Upper lobe of right lung (tissue), 1 donor: Measurements from ENCODE around the gene GRIN3B. TPM values are rescaled to one million over a fixed set of nuclear protein-coding genes. Genes with fewer than 3 reads are reported as not detected.

Experiments
- ATAC-seq: fragments of 200-7000 bp; cut with Tn5 transposase; one replicate; pipeline ENCODE4 v1.9.1; 2020; ENCODE audit warnings: mild to moderate bottlenecking, moderate library complexity
- DNase-seq: peaks from one replicate; pipeline ENCODE4 v3.0.0-alpha.2; 2020
- H3K27ac ChIP-seq: fragments of 200-600 bp; one replicate; pipeline ENCODE4 v1.8.0; 2022
- H3K27me3 ChIP-seq: fragments of 200-600 bp; one replicate; pipeline ENCODE4 v1.8.0; 2022; ENCODE audit warnings: mild to moderate bottlenecking
- H3K36me3 ChIP-seq: fragments of 200-600 bp; one replicate; pipeline ENCODE4 v1.8.0; 2022
- H3K4me1 ChIP-seq: fragments of 200-600 bp; one replicate; pipeline ENCODE4 v1.8.0; 2022
- H3K4me3 ChIP-seq: fragments of 200-600 bp; one replicate; pipeline ENCODE4 v1.8.0; 2022; ENCODE audit warnings: mild to moderate bottlenecking
- H3K9me3 ChIP-seq: fragments of 200-600 bp; one replicate; pipeline ENCODE4 v1.8.0; 2022
- CTCF ChIP-seq: fragments of 200-600 bp; IDR thresholded peaks from one replicate; pipeline ENCODE4 v1.8.0; 2022; ENCODE audit warnings: antibody characterized with exemption
- intact Hi-C: fragments of 100-400 bp; cut with DNase I; formaldehyde crosslinking; loops from one replicate; pipeline ENCODE4 v1.11.0; 2022
- total RNA-seq: library from RNA; stranded (reverse); fragmentation: NEBNext Ultra II Directional; extraction: Animal tissue kit (Norgen Biotek cat#: 25700); gene quantifications from one replicate; pipeline ENCODE4 v1.2.1, GENCODE V29; 2021
- donor health status: DM: no; HTN: yes; CAD: no; lungs with severe emphysema.

The GRIN3B gene
- total RNA-seq, 1 donor from 2014 or later: not detected

- intact Hi-C loops: no loop called here
- Histone ChIP-seq H3K27ac (no peak overlapping the region), H3K27me3 (peaks cover 13% of the 10 kb centered on the region), H3K9me3 (no peaks in the 10 kb centered on the region), H3K4me3 (no peak overlapping the region), H3K4me1 (peaks cover 8% of the 10 kb centered on the region), H3K36me3 (peaks cover 27% of the 10 kb centered on the region)
- peak; percentile 53 for ATAC-seq
- TF ChIP-seq CTCF: no peak
- DNase-seq: no peak
Observed at GRCh38 chr19:991174-991931, 8.9 kb upstream of the GRIN3B start.

GRCh38 chr19:991932-992669 is 8.1 kb upstream of the GRIN3B start:
- H3K9me3 ChIP-seq: no peaks in the 10 kb centered on the region
- H3K27ac ChIP-seq: no peak overlapping the region
- intact Hi-C loops: no loop called here
- no peak overlapping the region for H3K4me3 ChIP-seq
- H3K27me3 ChIP-seq: peaks cover 19% of the 10 kb centered on the region
- no peak for TF ChIP-seq CTCF
- no peak for DNase-seq
- ATAC-seq: no peak
- H3K36me3 ChIP-seq: peaks cover 23% of the 10 kb centered on the region
- H3K4me1 ChIP-seq: peaks cover 13% of the 10 kb centered on the region

- TF ChIP-seq CTCF: no peak
- Histone ChIP-seq H3K9me3 (no peaks in the 10 kb centered on the region), H3K27ac (no peak overlapping the region), H3K27me3 (peaks cover 25% of the 10 kb centered on the region), H3K4me1 (peaks cover 13% of the 10 kb centered on the region), H3K4me3 (no peak overlapping the region), H3K36me3 (peaks cover 22% of the 10 kb centered on the region)
- intact Hi-C loops: no loop called here
- no peak for ATAC-seq
- no peak for DNase-seq
Observed at GRCh38 chr19:992670-993055, 7.6 kb upstream of the GRIN3B start.

GRCh38 chr19:993361-993830 is 6.8 kb upstream of the GRIN3B start:
- ATAC-seq: no peak
- intact Hi-C loops: no loop called here
- H3K27ac ChIP-seq: no peak overlapping the region

GRCh38 chr19:993831-994393 is 6.3 kb upstream of the GRIN3B start:
- no peak for TF ChIP-seq CTCF
- Histone ChIP-seq H3K4me1 (peaks cover 13% of the 10 kb centered on the region), H3K27ac (no peak overlapping the region), H3K9me3 (no peaks in the 10 kb centered on the region), H3K27me3 (peaks cover 35% of the 10 kb centered on the region), H3K4me3 (no peak overlapping the region), H3K36me3 (peaks cover 22% of the 10 kb centered on the region)
- DNase-seq: peak; percentile 64
- intact Hi-C loops: no loop called here
- ATAC-seq: no peak

More at GRCh38 chr19:993361-993830, 6.8 kb upstream of the GRIN3B start:
- no peak for TF ChIP-seq CTCF
- Histone ChIP-seq H3K4me1 (peaks cover 13% of the 10 kb centered on the region), H3K4me3 (no peak overlapping the region), H3K36me3 (peaks cover 22% of the 10 kb centered on the region), H3K27me3 (peaks cover 32% of the 10 kb centered on the region), H3K9me3 (no peaks in the 10 kb centered on the region)
- peak; percentile 59 for DNase-seq
